ENCODE results near the gene TMCO2.
"Not testable (repeated sequence)": the region's sequence is repeated elsewhere in the genome, so short reads cannot be mapped to it uniquely, and the experiment has no call there.

Gene TMCO2

GRCh38 chr1:40210511-40211204 lies 37.1 kb upstream of the TMCO2 start:
- Histone ChIP-seq H3K9me2 (replicated peaks; ENCODE audit: control insufficient read depth, low read length) (no peaks in the 10 kb centered on the region), H3K4me2 (ENCODE audit: low read length) (no peak overlapping the region), H3K9me3 (ENCODE audit: control insufficient read depth, insufficient read depth, low read length) (no peaks in the 10 kb centered on the region), H3F3A (ENCODE audit: control insufficient read depth, insufficient read depth) (no peaks in the 10 kb centered on the region), H3K36me3 (ENCODE audit: control insufficient read depth, low read length) (peaks cover 63% of the 10 kb centered on the region), H4K20me1 (ENCODE audit: control insufficient read depth, insufficient read depth, low read depth, low read length) (no peaks in the 10 kb centered on the region), H3K4me1 (ENCODE audit: control insufficient read depth, low read length) (no peaks in the 10 kb centered on the region), H3K27me3 (ENCODE audit: control insufficient read depth, low read length) (no peaks in the 10 kb centered on the region), H3K4me3 (ENCODE audit: low read length) (no peak overlapping the region), H3K27ac (ENCODE audit: low read depth, low read length) (no peak overlapping the region), H3K79me2 (ENCODE audit: control insufficient read depth, low read length) (peaks cover 6% of the 10 kb centered on the region)
- no peak for TF ChIP-seq CTCF (IDR thresholded peaks at IDR 0.05; ENCODE audit: low read depth, low read length, poor library complexity, severe bottlenecking)
- no peak for TF ChIP-seq EZH2phosphoT487 (IDR thresholded peaks at IDR 0.05; ENCODE audit: borderline replicate concordance, low read length)

DNA sequence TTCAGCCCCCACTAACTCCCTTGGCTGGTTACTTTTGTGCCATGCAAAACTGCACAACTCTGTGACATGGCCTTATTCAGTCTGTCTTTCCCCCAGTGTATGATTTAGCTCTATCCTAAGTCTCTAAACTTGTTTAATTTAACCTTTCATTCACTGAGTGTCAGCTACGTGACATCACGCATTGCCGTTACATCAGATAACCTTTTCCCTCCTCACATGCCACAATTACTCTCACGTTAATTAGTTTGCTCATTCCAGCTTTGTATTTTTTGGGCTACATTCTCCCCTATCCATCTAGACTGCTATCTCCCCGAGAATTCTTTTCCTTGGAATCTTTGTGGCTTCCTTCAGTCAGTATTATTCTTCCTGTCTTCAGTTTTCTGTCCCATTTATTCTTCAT lies 29.4 kb upstream of the TMCO2 start:
- H3F3A ChIP-seq (ENCODE audit: control insufficient read depth, insufficient read depth), result no peaks in the 10 kb centered on the region
- no peak overlapping the region for H3K4me3 ChIP-seq (ENCODE audit: low read length)
- H3K79me2 ChIP-seq (ENCODE audit: control insufficient read depth, low read length), result no peaks in the 10 kb centered on the region
- H3K36me3 ChIP-seq (ENCODE audit: control insufficient read depth, low read length), result peaks cover 15% of the 10 kb centered on the region
- no peak overlapping the region for H3K27ac ChIP-seq (ENCODE audit: low read depth, low read length)
- no peaks in the 10 kb centered on the region for H4K20me1 ChIP-seq (ENCODE audit: control insufficient read depth, insufficient read depth, low read depth, low read length)
- no peaks in the 10 kb centered on the region for H3K4me1 ChIP-seq (ENCODE audit: control insufficient read depth, low read length)
- H3K27me3 ChIP-seq (ENCODE audit: control insufficient read depth, low read length), result no peaks in the 10 kb centered on the region
- no peaks in the 10 kb centered on the region for H3K9me3 ChIP-seq (ENCODE audit: control insufficient read depth, insufficient read depth, low read length)
- no peak overlapping the region for H3K4me2 ChIP-seq (ENCODE audit: low read length)
- no peak for TF ChIP-seq EZH2phosphoT487 (IDR thresholded peaks at IDR 0.05; ENCODE audit: borderline replicate concordance, low read length)
- TF ChIP-seq CTCF (IDR thresholded peaks at IDR 0.05; ENCODE audit: low read depth, low read length, poor library complexity, severe bottlenecking), result no peak
- H3K9me2 ChIP-seq (replicated peaks; ENCODE audit: control insufficient read depth, low read length), result no peaks in the 10 kb centered on the region

- H3K36me3 ChIP-seq (ENCODE audit: control insufficient read depth, low read length), result peaks cover 17% of the 10 kb centered on the region
- not testable (repeated sequence) for H4K20me1 ChIP-seq (ENCODE audit: control insufficient read depth, insufficient read depth, low read depth, low read length); H3F3A ChIP-seq (ENCODE audit: control insufficient read depth, insufficient read depth); H3K27me3 ChIP-seq (ENCODE audit: control insufficient read depth, low read length); H3K4me2 ChIP-seq (ENCODE audit: low read length); H3K9me2 ChIP-seq (replicated peaks; ENCODE audit: control insufficient read depth, low read length); H3K27ac ChIP-seq (ENCODE audit: low read depth, low read length); H3K9me3 ChIP-seq (ENCODE audit: control insufficient read depth, insufficient read depth, low read length); H3K79me2 ChIP-seq (ENCODE audit: control insufficient read depth, low read length); H3K4me1 ChIP-seq (ENCODE audit: control insufficient read depth, low read length); H3K4me3 ChIP-seq (ENCODE audit: low read length)
Observed at GRCh38 chr1:40221471-40221905, 26.2 kb upstream of the TMCO2 start.

DNA sequence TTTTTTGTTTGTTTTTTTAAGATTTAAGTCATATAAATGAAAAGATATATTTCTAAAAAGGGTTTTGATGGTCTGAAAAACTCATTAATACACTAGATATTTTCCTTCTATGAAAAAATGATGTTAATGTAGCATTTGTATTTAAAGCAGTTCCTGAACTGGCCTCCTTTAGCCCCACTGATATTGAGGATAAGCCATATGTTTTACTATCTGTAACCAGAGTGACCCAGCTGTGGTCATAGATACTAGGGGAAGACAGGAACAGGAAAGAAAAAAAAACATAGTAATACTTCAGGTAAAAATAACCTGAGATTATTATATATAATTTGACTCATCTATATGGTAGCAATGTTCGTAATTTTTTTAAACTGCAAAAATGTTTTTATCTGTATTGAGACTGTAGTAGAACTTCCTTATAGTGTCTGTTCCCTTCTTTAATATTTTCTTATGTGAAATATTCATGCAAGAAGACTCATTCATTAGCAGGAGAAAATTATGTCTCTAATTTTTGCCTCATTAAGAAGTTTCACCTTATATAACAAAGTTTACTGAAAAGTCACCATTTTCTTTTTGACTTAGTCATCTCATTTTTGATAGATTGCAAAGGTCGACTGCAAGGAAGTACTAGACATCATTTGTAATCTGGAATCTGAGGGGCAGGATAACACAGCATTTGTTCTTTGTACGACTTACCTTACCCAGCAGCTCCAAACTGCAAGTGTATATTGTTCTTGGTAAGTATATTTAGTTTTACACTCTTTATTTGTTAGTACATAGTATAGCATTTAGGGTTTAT lies 25.6 kb upstream of the TMCO2 start:
- no peak overlapping the region for H3K27ac ChIP-seq (ENCODE audit: low read depth, low read length)

More for the DNA sequence above, 25.6 kb upstream of the TMCO2 start:
- Histone ChIP-seq H4K20me1 (ENCODE audit: control insufficient read depth, insufficient read depth, low read depth, low read length) (no peaks in the 10 kb centered on the region), H3K27me3 (ENCODE audit: control insufficient read depth, low read length) (no peaks in the 10 kb centered on the region), H3K9me3 (ENCODE audit: control insufficient read depth, insufficient read depth, low read length) (no peaks in the 10 kb centered on the region), H3K79me2 (ENCODE audit: control insufficient read depth, low read length) (no peaks in the 10 kb centered on the region), H3K4me2 (ENCODE audit: low read length) (no peak overlapping the region), H3K4me3 (ENCODE audit: low read length) (no peak overlapping the region), H3F3A (ENCODE audit: control insufficient read depth, insufficient read depth) (no peaks in the 10 kb centered on the region; the same call in 1 of the 2 replicates), H3K36me3 (ENCODE audit: control insufficient read depth, low read length) (peaks cover 17% of the 10 kb centered on the region), H3K9me2 (replicated peaks; ENCODE audit: control insufficient read depth, low read length) (no peaks in the 10 kb centered on the region), H3K4me1 (ENCODE audit: control insufficient read depth, low read length) (no peaks in the 10 kb centered on the region)
- TF ChIP-seq CTCF (IDR thresholded peaks at IDR 0.05; ENCODE audit: low read depth, low read length, poor library complexity, severe bottlenecking), result no peak
- TF ChIP-seq EZH2phosphoT487 (IDR thresholded peaks at IDR 0.05; ENCODE audit: borderline replicate concordance, low read length), result no peak
